Stimulated activated naive CD4-positive, alpha-beta T cell treated with Interleukin-2 at 50 U/mL for 16 hours (primary cell): ENCODE measurements around the gene DBH.

ENCODE experiments used
- DNase-seq: peaks from one replicate; lab custom pipeline; 2025; lab: John Stamatoyannopoulos, UW

Gene DBH

DNA sequence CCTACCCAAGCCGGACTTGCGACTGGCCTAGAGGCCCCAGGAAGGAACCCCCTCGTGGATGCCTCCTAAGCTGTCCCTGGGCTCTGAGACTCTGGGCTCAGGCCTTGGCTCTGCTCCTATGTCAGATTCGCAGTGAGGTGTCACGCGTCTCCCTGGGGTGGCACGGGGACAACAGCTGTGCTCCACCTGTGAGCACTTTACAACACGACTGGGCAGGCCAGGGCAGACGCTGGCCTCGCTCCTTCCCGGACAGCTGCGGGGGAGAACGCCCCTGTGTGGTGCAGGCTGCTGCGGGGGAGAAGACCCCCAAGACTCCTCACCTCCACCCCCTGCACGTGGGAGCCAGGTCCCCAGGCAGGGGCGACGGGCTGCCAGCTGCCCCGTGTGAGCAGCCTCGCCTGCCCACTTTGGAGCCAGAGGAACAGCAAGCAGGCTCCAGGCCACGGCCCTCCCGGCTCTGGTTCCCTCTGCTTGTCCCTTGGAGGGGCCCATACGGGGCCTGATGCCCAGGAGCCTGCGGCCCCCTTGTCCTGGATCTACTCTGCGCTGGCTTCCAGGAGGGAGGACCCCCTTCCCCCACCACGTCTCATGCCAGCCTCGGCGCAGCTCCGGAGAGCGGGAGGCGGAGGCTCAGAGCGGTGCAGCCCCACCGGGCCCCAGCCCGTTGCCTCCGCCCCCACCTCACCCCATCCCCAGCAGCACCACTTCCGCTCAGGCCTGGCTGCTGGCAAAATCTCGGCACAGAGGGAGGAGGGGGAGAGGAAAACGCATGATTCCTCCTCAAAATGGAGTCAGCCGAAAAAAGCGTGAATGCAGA is 66.0 kb downstream of the DBH start:
- DNase-seq = peak; percentile 68

DNA sequence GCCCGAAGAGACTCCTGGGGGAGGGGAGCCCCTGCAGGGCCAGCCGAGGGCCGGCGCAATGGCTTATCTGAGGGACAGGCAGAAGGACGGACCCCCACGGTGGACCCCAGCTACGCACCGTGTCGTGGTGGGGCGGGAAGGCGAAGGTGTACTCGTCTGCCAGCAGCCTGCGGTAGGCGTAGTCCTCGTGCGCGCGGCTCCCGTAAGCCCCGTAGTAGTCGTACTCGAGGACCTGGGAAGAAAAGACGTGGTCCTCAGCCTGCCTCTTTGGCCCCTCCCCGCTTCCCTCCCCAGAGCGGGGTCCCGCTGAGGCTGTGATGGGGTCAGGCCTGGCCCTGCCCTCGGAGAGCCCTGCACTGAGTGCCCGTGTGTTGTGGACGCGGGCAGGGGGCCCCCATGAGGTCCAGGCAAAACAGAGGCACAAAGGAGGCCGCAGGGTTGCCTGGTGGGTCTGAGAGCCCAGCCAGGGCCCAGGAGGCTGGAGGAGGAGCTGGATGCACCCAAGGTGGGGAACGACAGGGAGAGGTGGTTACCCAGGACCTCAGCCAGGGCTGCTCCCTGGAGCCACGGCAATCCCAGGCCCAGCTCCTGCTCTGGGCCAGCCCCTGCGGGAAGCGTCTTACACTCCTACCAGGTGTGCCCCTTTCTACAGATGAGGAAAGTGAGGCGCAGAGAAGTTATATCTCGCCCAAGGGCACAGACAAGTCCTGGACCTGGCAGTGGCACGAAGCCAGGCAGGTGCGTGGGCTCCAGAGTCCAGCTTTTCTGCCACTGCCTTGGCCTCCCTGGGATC is 66.8 kb downstream of the DBH start:
- DNase-seq = no peak

GRCh38 chr9:133703591-133704399 is 67.6 kb downstream of the DBH start:
- DNase-seq = no peak

- no peak for DNase-seq
These were observed 68.6 kb downstream of the DBH start for GRCh38 chr9:133704711-133705181.

GRCh38 chr9:133705576-133705975 is 69.4 kb downstream of the DBH start:
- no peak for DNase-seq

DNA sequence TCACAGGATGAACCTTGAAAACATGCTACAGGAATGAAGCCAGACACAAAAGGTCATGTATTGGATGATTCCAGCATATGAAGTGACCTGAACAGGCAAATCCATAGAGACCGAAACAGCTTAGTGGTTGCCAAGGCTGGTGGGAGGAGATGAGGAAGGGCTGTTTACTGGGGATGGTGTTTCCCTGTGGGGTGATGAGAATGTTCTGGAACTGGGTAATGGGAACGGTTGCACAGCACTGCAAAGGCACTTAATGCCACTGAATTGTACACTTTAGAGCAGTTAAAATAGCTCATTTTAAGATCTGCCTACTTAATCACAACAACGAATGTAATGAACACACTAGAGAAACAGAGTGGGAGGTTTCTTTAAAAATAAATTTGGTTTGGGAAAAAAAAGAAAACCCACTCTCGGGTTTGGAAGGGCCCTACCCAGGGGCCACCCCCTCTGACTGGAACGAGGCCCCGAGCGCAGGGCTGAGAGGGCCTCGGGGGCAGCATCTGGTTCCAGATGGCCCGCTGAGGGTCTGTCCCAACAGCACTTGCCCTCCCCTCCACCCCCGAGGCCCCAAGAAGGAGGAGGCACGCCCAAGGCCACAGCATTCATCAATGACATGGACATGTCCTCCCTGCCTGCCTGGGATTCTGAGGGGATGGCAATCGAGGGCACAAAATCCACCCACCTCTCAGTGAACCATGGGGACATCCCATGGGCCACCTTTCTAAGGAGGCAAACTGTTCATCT is 70.3 kb downstream of the DBH start:
- no peak for DNase-seq

DNA sequence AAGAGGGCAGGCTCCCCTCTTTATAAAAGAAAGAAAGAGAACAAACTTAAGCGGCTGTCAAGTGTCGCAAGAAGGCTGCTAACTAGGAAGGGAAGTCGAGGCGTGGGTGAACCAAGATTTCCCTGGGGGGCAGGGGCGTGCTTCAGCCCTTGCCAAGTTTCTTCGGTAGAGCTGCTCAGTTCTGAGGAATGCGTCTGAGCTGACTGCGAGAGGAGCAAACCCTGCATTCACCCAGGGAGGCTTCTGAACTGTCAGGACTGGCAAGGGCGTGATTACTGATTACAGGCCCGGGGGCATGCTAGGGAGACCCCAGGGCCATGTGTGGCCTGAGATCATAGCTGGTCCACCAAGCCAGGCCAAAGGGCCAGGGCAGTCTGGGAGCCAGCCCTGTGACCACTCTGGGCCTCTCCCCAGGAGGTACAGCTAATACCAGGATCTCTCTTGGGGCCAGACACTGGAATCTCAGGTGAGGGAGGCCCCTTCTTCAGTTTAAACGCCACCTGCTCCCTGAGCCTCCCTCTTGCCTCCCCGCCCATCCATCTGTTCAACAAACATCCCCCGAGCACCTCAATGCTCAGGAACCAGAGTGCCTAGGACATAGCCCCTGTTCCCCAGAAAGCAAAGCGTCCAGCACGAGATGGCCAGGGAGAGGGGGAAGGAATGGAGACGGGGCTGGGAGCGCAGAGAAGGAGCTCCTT is 71.1 kb downstream of the DBH start:
- no peak for DNase-seq

DNA sequence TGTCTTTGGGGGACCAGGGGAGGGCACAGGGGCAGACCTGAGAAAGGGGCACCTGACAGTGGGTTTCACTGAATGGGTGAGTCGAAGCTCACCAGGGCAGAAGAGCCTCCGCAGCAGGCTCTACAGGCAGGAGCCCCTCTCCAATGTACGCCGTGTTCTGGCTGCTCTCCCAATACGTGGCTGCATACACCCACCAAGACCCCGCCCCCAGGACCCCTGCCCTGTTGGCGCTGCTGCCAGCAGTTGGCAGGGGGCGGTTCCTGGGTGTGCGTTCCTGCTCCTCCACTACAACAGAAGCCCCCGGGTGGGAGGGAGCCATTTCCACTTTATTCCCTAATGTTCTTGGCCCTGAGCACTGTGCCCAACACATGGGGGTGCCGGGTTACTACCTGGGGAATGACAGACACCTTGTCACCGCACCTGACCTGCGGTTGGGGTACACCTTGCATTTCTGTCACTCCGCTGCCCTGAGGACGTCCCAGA is 71.6 kb downstream of the DBH start:
- DNase-seq = no peak

DNA sequence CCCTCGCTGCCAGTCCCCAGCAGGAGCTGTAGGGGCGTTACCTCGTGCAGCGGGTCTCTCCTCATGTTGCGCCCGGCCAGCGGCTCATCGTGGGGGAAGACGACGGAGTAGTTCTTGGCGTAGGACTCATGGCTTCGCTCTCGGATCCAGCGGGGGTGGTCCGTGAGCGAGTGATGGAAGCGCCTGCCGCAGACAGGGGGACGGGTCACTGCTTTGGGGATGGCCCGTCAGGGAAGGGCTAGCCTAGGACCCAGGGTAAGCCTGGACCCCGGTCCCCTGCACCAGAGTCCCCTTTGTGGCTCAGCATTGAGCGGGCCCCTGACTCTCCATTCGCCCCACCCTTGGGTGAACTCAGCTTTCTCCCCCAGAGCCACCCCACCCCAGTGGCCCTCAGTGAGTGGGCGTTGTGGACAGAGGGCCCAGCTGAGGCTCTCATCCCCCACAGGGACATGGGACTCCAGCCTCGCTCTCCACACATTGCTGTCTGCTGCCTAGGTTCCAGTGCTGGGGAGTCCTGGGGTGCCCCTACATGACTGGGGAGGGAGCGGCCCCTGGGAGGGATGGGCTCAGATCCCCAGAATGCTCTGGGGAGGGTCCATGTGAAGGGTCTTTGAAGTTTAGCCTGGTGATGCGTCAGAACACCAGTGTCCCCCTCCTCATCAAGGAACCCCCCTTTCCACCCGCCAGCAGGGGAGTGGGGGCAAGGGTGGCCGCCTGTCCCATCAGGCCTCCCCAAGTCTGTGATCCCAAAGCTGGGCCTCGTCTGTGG is 72.3 kb downstream of the DBH start:
- no peak for DNase-seq
